ENCODE measurements around the gene PRAMEF1.

DNA sequence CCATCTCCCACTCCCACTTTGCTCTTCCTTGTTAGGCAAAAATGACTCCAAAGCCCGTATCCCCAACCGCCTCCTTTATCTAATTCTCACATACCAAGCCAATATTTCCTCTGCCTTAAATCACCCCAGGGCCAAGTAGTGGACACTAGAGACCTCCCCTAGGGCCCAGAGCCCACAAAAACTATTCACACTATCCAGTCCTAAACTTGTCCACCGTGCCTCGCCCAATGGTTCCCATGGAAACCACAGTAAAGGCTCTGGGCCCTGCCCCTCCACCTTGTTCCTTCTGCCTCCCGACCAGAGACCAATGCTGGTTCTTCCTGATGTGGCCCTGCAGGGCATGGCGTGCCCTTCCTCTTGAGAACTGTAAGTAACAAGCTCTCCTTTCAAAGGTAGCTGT, 33.4 kb upstream of the PRAMEF1 start:
- TF ChIP-seq POLR2A (IDR thresholded peaks at IDR 0.05), result no peak
- TF ChIP-seq, protein P1, sequence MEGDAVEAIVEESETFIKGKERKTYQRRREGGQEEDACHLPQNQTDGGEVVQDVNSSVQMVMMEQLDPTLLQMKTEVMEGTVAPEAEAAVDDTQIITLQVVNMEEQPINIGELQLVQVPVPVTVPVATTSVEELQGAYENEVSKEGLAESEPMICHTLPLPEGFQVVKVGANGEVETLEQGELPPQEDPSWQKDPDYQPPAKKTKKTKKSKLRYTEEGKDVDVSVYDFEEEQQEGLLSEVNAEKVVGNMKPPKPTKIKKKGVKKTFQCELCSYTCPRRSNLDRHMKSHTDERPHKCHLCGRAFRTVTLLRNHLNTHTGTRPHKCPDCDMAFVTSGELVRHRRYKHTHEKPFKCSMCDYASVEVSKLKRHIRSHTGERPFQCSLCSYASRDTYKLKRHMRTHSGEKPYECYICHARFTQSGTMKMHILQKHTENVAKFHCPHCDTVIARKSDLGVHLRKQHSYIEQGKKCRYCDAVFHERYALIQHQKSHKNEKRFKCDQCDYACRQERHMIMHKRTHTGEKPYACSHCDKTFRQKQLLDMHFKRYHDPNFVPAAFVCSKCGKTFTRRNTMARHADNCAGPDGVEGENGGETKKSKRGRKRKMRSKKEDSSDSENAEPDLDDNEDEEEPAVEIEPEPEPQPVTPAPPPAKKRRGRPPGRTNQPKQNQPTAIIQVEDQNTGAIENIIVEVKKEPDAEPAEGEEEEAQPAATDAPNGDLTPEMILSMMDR (IDR thresholded peaks at IDR 0.05 in 8 of 11, conservative IDR thresholded peaks at IDR 0.05 in 3 of 11), result no peak
